Ovary (tissue), 3 donors: Measurements from ENCODE around the gene PRSS1.

ENCODE experiments used
- CTCF ChIP-seq, 3 donors: fragments of 450-650 bp in 2 of 3; fragments of 200-600 bp in 1 of 3; IDR thresholded peaks; one replicate each; pipeline versions ENCODE4 v1.5.1 to v1.8.0; 2016 to 2022; ENCODE audit warnings: antibody characterized with exemption in 3 of 3, mild to moderate bottlenecking in 1 of 3
- EP300 ChIP-seq: sonication (generic); formaldehyde crosslinking; IDR thresholded peaks from one replicate; pipeline ENCODE4 v1.6.1; 2017; ENCODE audit warnings: antibody characterized with exemption
- POLR2A ChIP-seq: fragments of 450-650 bp; IDR thresholded peaks from one replicate; pipeline ENCODE4 v1.6.1; 2017; ENCODE audit warnings: antibody characterized with exemption, mild to moderate bottlenecking, moderate library complexity
- donor health status: DM: no; HTN: no; CAD: no.

- TF ChIP-seq CTCF (IDR thresholded peaks at IDR 0.05) = no peak
- no peak for TF ChIP-seq POLR2A
- TF ChIP-seq EP300 = no peak
These were observed 8.5 kb upstream of the PRSS1 start for GRCh38 chr7:142740786-142741185.
